Epithelial cell of esophagus (primary cell): Measurements from ENCODE around the gene EPHB3.

Experiments
- DNase-seq: peaks from one replicate; pipeline ENCODE4 v3.0.0; 2010; ENCODE audit warnings: low read depth
- H3K4me3 ChIP-seq: 2 replicates; pipeline ENCODE4 v1.5.1; 2011; ENCODE audit warnings: mild to moderate bottlenecking, low read length, control low read depth
- CTCF ChIP-seq: IDR thresholded peaks from 2 replicates; pipeline ENCODE4 v1.5.1; 2011; ENCODE audit warnings: low read depth, mild to moderate bottlenecking, low read length, control low read depth, inconsistent platforms; ENCODE audit not compliant: insufficient read depth; ENCODE audit errors: missing control alignments

Gene EPHB3

GRCh38 chr3:184539801-184540435 is 21.7 kb upstream of the EPHB3 start:
- H3K4me3 ChIP-seq: no peak overlapping the region
- DNase-seq: no peak
- no peak for TF ChIP-seq CTCF

- peak; percentile 99 for TF ChIP-seq CTCF
- no peak overlapping the region for H3K4me3 ChIP-seq
- DNase-seq: peak; percentile 90
Measured at GRCh38 chr3:184540777-184541681, 20.6 kb upstream of the EPHB3 start.

- no peak for DNase-seq
- TF ChIP-seq CTCF: no peak
- no peak overlapping the region for H3K4me3 ChIP-seq
Measured at GRCh38 chr3:184541886-184542562, 19.6 kb upstream of the EPHB3 start.

- TF ChIP-seq CTCF: no peak
- no peak for DNase-seq
- H3K4me3 ChIP-seq: no peak overlapping the region
Measured at GRCh38 chr3:184542577-184542976, 19.0 kb upstream of the EPHB3 start.

GRCh38 chr3:184543256-184543655 is 18.3 kb upstream of the EPHB3 start:
- no peak overlapping the region for H3K4me3 ChIP-seq
- no peak for TF ChIP-seq CTCF
- DNase-seq: no peak

- DNase-seq: peak; percentile 85
- H3K4me3 ChIP-seq: no peak overlapping the region
- peak; percentile 90 for TF ChIP-seq CTCF
Measured at GRCh38 chr3:184543843-184544512, 17.6 kb upstream of the EPHB3 start.
